GM12875 (cell line): ENCODE data around the gene MRFAP1L1.

Experiments
- H3K4me3 ChIP-seq: one replicate; pipeline ENCODE4 v1.5.1; 2011; ENCODE audit warnings: low read depth, low read length, control low read depth
- TF ChIP-seq, protein P1 (sequence below): IDR thresholded peaks from 2 replicates; pipeline ENCODE4 v1.5.1; 2011; ENCODE audit warnings: low read depth, mild to moderate bottlenecking, control low read depth, inconsistent platforms, low read length, moderate library complexity, borderline replicate concordance; ENCODE audit not compliant: insufficient read depth

Gene MRFAP1L1

DNA sequence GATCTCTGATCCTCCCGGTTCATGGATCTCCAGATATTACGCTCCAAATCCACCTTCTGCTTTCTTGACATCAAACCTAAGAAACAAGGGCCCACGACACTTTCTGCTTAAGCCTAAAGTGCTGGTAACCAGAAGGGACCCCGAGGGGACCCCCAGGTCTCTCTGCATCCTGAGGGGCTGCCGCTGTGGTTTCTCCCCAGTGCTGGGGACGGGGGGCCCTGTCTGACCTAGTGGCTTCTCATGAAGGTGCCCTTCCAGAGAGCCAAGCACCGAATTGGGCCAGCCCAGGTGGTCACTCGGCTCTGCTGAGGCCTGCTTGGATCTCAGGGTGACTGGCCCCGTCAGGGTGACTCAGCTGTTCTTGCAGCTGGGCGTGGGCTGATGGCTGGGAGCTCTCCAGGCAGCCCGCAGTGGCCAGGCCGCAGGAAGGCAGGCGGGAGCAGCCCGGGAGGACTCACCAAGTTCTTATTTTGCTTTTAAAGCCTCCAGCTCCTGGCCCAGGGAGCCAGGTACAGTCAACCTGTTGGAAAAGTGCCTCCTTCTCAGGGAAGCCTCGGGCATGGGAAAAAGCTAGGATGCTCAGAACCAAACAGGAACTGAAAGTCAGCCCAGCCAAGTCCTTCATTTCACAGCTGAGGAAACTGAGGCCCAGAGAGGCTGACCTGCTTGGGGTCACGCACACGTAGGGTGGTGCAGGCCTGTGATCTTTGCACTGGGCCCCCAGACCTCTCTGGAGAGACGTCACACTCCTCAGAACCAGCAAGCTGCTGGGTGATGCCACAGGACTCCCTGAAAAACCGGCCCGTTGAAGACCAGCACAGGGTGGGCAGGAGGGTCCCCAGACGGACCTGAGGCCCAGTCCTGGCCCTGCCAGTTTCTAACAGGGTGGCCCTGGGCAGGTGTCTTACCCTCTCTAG is 23.0 kb upstream of the MRFAP1L1 start:
- no peak overlapping the region for H3K4me3 ChIP-seq

GRCh38 chr4:6731780-6732179 is 22.1 kb upstream of the MRFAP1L1 start:
- no peak overlapping the region for H3K4me3 ChIP-seq
- TF ChIP-seq, protein P1, sequence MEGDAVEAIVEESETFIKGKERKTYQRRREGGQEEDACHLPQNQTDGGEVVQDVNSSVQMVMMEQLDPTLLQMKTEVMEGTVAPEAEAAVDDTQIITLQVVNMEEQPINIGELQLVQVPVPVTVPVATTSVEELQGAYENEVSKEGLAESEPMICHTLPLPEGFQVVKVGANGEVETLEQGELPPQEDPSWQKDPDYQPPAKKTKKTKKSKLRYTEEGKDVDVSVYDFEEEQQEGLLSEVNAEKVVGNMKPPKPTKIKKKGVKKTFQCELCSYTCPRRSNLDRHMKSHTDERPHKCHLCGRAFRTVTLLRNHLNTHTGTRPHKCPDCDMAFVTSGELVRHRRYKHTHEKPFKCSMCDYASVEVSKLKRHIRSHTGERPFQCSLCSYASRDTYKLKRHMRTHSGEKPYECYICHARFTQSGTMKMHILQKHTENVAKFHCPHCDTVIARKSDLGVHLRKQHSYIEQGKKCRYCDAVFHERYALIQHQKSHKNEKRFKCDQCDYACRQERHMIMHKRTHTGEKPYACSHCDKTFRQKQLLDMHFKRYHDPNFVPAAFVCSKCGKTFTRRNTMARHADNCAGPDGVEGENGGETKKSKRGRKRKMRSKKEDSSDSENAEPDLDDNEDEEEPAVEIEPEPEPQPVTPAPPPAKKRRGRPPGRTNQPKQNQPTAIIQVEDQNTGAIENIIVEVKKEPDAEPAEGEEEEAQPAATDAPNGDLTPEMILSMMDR: no peak

More for the DNA sequence above, 23.0 kb upstream of the MRFAP1L1 start:
- TF ChIP-seq, protein P1: no peak

GRCh38 chr4:6731318-6731675 is 21.6 kb upstream of the MRFAP1L1 start:
- TF ChIP-seq, protein P1: no peak

DNA sequence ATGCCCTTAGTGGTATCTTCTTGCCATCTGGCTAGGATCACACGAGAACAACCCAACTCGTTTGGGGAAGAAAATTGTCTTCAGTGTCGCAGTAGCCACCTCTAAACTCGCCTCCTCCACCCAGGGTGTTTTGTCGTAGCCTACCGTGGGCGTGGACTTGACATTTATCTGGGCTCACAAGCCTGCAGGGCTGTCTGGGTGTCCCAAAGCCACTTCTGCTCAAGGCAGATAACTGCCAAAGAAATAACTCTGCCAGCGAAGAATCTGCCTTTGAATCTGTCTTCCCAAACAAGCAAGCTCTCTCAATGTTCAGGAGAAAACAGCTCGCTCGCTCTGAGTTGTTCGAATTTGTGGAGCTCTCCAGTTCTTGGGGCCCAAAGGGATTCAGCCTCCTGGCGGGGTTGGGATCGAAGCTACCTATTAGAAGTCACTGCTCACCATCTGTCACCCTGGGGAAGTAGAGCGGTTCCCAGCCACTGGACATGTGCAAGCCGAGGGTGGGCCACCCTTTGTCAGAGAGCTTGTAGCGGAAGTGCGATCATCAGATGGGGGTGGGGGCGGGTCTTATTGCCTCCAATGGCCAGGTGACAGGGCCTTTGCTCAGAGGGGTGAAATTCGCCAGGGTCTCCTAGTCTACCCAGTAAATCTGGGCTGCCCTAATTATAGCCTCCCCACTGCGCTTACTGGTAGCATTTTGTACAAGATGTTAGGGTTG is 21.1 kb upstream of the MRFAP1L1 start:
- H3K4me3 ChIP-seq: no peak overlapping the region
- TF ChIP-seq, protein P1: no peak

More at GRCh38 chr4:6731318-6731675, 21.6 kb upstream of the MRFAP1L1 start:
- H3K4me3 ChIP-seq: no peak overlapping the region

DNA sequence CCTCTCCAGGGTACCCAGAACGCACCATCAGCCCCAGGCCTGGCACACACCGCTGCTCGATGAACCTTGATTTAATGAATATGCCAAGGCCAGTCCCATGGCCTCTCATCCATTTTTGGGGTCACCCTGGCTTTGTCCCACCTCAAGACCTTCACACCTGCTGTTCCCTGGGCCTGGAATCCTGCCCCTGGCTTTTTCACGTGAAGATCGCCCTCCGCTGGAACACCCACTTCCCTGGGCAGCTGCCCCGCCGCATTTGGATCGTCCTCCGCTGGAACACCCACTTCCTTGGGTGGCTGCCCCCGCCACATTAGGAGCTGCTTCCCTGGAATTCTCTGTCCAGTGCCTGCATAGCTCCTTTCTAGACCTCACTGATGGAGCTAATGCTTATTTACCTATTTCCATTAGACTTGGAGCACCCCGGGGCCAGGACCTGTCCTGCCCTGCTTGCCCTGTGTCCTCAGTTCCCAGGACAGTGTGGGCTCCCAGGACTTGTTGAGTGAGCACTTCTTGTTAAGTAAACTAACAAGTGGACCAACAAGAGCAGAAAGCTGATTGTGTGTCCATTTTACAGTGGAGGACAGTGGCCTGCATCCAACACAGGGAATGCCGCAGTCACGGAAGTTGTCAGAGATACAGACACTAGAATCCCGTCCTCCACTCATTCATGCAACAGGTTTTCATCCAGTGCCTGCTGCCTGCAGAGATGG is 18.8 kb upstream of the MRFAP1L1 start:
- H3K4me3 ChIP-seq: no peak overlapping the region
- TF ChIP-seq, protein P1: no peak

- no peak overlapping the region for H3K4me3 ChIP-seq
- TF ChIP-seq, protein P1: no peak
Observed at GRCh38 chr4:6727943-6728250, 18.2 kb upstream of the MRFAP1L1 start.
